Measurements from ENCODE around the gene CEMIP.

The CEMIP gene

DNA sequence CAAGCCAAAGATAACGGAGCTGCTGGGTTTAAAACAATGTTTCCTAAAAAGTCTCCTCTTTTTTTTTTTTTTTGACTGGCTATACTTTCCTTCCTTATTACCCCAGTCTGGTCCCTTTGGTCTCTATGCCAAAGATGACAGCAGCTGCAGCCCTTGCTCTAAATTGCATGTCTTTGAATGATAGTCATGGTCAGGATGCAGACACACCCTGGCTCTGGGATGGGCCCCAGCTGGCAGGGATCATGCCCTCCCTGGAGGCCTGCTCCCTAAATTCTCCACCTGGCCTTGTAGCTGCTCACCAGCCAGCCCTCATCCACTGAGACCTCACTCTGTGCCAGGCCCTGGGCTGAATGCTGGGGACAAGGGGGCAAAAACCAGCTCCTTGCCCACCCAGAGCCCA is 114.6 kb downstream of the CEMIP start:
- DNase-seq (ENCODE audit: low spot score), result no peak

DNA sequence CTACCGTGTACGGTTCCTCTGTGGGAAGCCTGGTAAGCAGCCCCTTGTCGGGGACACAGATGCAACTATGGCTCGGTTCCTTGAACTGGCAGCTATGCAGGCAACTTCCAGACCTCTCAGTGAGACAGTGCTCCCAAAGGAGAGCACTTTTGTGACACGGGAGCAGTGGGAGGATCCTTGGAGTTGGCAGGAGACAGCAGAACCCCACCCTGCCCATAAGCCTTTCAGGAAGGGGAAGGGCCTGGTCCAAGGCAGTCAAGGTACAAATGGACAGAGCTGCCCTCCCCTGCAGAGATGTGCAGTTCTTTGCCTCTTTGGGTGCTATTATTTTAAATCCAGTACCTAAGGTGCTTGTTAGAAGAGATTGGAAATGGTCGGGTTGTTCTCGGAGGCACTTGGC is 115.9 kb downstream of the CEMIP start:
- no peak for DNase-seq (ENCODE audit: low spot score)

DNA sequence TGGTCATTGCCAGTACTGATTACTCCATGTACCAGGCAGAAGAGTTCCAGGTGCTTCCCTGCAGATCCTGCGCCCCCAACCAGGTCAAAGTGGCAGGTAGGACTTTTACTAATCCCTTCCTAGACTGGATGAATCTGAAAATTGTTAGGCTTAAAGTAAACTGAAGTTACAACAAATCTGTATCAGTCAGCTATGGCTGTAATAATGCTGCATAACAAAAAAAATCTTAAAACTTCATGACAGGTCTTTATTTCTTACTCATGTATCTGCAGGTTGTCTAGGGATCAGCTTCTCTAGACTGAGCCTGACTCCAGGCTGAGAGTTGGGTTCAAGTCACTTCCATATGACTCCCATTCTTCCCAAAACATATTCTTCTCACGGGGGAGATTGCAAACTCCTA is 116.8 kb downstream of the CEMIP start:
- no peak for DNase-seq (ENCODE audit: low spot score)

DNA sequence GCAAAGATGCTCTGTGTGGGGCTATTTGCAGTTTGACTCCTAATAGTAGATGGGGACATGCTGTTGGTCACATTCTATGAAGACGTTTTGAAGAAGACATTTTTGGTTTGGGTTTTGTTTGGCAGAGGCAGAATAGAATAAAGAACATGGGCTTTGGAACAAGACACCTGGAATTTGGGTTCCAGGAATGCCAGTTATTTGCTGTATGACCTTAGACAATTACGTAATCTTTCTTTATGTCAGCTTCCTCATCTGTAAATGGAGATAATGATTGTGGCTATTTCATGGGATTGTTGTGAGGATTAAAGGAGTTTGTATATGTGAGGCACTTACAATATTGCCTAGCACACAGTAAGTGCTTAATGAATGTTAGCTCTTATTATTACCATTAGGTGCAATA is 118.9 kb downstream of the CEMIP start:
- no peak for DNase-seq (ENCODE audit: low spot score)

DNA sequence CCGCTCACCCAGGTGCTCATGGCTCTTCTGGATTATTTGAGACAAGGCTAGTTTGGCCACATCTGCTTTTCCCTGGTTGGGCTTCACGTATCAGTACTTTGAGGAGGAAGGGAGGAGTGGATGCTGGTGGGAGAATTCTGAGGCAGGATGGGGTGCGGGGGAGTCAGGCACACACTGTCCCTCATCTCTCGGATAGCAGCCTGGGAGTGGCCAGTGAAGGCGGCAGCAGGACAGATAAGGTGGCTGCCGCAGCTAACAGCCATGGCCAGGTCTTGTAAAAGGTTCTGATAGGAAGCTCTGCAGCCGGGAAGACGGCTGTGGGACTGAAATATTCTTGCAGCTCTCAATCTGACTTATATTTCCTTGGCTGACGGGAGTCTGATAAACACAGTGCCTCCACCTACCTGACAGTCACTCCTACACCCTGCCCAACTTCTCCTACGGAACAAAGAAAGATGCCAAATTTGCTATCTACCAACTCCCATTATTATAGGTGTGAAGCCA is 123.2 kb downstream of the CEMIP start:
- DNase-seq (ENCODE audit: low spot score), result no peak

DNA sequence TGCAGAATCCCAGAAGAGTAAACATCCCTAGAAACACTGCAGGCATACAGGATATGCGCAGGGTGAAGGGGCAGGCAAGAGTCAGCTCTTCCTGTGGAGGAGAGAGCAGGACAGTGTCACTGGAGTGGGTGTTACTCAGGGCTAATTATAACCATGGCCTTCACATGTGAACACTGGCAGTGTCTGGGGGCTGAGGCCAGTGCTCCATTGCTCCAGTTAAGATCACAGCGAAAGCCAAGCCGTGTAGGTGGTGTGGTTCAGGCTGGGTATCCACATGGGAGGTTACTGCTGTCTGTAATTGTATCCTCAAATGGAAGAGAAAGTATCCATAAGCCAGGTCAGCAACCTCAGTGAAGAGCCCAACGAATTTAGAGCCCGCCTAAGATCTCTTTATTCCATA is 125.8 kb downstream of the CEMIP start:
- DNase-seq (ENCODE audit: low spot score), result no peak

DNA sequence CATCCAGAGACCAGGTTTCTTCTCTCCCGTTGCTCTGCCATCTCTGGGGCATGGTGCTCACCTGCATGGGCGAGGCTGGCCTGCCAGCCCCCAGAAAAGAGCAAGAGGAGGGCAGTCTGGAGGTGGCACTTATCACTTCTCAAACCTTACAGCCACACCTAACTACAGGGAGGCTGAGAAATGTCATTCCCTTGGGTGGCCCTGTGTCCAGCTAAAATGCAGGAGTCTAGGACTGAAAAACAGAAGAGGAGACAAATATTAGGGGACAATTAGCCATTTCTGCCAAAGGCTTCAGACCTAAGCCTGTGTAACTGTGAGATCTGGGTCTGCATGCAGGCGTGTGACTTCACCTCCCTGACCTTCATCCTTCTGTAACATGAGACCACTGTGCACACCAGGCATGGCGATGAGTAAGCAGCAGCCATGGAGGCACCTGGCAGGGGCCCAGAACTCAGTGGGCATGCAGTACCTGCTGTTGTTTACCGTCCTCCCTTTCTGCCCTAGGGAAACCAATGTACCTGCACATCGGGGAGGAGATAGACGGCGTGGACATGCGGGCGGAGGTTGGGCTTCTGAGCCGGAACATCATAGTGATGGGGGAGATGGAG is 127.1 kb downstream of the CEMIP start:
- DNase-seq (ENCODE audit: low spot score), result no peak

DNA sequence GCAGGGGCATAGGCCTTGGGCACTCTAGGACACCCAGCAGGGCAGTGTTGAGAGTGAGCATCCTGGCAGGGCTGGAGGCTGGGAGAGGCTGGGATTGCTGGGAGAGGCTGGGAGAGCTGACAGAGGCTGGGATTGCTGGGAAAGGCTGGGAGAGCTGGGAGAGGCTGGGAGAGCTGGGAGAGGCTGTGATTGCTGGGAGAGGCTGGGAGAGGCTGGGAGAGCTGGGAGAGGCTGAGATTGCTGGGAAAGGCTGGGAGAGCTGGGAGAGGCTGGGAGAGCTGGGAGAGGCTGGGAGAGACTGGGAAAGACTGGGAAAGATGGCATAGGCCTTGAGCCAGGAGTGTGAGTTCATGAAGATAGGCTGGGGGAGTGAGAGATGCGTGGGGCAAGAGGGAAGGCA is 132.7 kb downstream of the CEMIP start:
- DNase-seq (ENCODE audit: low spot score), result no peak

DNA sequence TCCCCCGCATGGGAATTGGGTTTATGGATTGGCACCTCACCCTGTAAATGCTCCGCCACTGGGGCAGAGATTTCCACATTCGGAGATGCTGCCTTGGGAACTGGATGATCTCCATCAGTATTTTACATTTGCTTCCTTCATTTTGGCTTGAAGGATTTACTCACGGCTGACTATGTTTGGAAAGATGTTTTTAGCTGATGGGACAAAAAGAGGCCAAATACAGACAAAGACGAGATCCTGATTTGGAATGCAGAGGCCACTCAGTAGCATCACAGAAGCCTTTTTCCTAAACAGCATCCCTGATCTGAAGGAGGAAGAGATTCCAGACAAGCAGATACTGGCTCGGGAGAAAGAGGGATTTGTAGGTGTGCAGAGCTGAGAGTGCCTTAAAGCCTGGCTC is 133.5 kb downstream of the CEMIP start:
- no peak for DNase-seq (ENCODE audit: low spot score)

DNA sequence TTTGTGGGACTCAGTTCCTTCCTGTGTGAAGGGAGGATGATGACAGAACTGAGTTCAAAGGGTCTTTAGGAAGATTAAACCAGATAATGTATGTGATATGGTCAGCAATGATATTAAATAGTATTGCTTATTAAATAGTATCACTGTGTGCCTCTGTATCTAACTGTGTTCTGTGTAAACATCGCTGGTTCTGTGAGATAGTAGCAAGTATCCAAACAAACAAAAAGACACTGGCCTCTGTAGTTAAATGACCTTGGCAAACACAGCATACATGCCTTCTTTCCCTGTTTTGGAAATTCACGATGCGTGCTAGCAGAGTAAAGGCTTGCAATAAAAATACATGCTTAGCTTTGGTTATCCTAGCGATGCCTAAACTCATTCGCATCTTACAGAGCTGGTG is 134.4 kb downstream of the CEMIP start:
- DNase-seq (ENCODE audit: low spot score), result no peak

DNA sequence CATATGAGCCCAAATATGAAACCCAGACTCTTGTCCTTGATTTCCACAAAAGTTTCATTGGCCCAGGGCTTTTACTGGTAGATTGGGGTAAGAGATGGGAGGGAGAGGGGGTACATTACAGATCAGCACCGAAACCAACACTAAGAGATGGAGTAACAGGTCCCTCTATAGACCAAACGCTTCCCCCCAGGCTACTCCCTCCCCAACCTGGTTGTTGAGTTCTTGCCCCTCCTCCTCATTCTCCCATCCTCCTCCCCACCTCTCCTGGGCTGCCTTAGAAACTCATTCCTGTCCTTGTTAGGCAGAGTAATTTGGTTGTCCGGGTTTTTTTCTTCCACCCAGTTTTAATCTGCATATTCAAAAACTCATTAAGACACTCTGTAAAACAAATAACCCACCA is 136.3 kb downstream of the CEMIP start:
- DNase-seq (ENCODE audit: low spot score), result no peak

DNA sequence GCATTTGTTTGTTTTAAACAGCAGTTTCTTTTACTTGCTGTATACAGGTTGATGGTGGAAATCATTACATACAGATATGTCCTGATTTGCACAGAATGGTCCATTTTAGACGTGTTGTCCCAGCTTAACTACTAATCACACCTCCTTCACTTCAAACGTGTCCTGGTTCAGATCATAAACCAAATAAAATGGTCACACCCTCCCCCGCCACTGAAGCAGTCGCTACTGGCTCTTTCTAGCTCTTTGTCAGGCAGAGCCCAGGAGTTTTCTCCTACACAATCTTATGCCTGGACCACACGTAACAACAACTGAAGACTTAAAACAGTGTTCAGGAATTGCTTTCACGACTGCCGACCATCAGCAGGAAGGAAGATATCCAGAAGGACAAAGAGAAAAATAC is 136.9 kb downstream of the CEMIP start:
- no peak for DNase-seq (ENCODE audit: low spot score)

DNA sequence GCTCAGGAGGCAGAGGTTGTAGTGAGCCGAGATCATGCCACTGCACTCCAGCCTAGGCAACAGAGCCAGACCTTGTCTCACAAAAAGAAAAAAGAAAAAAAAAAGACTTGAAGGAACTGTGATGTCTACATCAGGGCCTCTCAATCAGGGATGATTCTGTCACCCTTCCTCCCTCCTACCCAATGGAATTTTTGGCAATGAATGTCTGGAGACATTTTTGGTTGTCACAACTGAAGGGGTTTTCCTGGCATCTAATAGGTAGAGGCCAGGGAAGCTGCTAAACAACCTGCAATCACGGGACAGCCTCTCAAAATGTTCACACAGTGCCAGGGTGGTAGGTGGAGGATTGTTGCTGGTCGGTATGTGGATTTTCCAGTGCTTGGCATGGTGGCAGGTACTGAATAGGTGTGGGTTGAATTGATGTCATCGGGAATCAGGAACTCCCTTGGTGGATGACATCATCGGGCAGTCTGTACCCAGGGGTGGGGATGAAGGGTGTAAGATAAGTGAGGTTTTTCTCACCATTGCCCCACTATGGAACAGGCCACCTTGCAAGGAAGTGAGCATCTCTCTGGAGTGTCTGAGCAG is 139.1 kb downstream of the CEMIP start:
- DNase-seq (ENCODE audit: low spot score), result no peak

DNA sequence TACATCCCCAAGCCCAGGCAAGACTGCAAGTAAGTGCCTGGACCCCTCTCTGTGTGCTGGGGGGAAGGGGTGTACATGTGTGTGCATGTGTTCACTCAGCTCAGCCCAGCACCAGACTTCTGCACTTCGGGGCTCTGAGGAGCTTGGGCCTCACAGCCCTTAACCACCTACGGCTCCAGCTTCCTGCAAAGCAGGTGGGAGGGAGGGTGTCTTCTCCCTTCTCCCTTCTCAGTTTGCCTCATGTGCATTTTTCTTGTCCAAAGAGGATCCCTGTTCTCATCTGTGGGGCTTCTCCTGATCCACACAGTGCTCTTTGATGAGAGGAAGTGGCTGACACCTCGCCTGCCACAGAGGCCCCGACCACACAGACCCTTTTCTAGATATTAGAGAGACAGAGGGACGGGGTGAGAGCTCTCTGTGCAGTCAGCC is 141.1 kb downstream of the CEMIP start:
- DNase-seq (ENCODE audit: low spot score), result no peak

DNA sequence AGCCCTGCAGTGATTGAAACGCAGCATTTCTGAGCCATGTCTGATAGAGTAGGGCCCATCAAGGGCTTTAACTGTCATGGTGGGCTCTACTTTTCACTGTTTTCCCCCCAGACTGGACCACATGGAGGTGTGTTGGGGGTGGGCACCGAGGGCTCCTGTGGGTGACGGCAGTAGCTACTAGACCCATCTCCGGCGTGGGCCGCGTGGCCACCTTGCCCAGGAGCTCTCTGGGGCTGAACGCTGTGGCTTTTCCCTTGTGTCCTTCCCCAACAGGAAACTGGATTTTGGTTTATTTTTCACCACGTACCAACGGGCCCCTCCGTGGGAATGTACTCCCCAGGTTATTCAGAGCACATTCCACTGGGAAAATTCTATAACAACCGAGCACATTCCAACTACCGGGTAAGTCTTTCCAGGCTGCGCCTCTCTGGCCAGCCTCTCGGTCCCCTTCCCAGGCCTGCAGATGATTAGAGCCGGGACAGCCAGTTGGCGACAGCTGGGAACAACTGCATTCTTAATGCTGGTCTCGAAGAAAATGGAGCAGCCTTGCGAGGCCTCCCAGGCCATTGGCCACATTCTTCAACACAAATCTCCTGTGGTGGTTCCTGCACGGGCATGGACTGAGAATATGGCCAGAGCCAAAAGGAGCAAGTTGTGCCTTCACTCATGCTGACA is 142.7 kb downstream of the CEMIP start:
- no peak for DNase-seq (ENCODE audit: low spot score)

DNA sequence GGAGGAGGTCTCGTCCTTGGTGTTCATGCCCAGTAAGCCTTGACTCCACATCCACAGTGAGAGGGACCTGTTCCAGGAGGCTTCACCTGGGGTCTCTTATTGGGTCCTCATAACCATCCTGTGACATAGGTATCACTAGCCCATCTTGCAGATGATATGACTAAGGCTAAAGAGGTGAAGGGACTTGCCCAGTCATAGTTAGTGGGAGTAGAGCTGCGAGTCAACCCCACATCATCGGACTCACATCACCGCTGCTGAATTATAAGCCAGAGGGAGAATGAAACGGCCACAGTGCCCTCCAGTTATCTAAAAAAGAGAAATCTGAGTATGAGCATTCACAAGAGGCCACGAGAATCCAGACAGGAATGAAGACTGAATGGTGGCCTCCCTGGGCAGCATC is 144.5 kb downstream of the CEMIP start:
- DNase-seq (ENCODE audit: low spot score), result no peak

DNA sequence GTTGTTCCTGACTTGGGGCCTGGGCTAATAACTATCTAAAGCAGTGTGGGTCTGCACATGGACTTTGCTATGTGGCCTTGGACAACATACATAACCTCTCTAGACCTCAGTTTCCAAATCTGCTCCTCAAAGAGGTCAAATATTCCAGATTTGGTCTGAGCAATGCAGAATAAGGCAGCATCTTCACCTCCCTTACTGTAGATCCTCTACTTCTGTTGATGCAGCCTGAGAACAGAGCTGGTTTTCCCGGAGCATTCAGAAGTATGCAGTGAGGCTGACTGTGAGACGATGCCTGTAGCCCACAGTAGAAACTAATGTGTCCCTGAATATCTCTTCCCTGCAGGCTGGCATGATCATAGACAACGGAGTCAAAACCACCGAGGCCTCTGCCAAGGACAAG is 145.1 kb downstream of the CEMIP start:
- no peak for DNase-seq (ENCODE audit: low spot score)

DNA sequence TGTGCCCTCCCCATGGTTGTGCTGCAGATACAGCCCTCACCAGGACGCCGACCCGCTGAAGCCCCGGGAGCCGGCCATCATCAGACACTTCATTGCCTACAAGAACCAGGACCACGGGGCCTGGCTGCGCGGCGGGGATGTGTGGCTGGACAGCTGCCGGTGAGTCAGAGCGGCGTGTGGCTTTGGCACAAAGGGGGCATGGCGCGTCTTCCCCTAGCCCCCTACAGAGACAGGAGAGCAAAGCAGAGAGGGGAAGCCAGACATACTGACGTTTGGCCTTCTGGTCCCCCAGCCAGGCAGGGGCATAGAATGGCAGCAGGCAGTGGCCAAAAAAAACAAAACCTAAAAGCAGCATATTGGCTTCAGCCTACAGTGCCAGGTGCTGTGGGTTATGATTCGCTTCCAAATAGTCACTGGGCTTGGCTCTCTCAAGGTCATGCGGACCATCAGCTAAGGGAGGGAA is 146.5 kb downstream of the CEMIP start:
- DNase-seq (ENCODE audit: low spot score), result no peak

DNA sequence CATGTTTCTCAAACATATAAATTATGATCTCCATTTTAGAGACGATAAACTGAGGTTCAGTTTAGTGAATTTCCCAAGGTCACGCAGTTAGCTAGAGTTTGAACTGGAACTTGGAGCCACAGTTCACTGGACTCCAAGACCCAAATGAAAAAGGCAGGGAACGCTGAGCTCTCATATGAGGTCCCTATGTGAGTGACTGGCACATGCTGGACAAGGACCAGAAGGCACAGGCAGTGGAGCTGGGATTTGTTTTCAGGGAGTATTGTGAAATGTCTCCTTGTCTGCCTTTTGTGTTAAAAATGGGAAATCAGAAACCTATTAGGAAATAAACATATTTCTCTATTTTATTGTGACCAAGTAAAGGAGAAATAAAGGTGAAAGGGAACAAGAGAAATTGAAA is 147.0 kb downstream of the CEMIP start:
- DNase-seq (ENCODE audit: low spot score), result no peak

DNA sequence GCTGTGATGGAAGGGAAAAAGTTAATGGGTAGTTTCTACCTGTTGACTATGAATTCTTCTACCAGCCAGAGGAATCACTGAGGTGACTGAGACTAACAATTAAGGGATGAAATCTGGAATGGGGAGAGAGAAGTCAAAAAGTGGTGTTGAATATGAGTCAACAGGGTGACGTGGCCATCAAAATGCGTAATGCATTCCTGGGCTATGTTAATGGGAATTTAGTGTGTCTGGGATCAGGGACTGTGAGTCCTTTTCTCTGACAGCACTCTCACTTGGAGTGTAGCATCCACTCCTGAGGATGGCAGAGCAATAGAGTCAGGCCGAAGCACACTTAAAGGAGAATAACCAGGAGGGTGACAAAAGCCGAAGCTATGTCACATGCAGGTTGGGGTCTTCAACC is 150.1 kb downstream of the CEMIP start:
- no peak for DNase-seq (ENCODE audit: low spot score)

DNA sequence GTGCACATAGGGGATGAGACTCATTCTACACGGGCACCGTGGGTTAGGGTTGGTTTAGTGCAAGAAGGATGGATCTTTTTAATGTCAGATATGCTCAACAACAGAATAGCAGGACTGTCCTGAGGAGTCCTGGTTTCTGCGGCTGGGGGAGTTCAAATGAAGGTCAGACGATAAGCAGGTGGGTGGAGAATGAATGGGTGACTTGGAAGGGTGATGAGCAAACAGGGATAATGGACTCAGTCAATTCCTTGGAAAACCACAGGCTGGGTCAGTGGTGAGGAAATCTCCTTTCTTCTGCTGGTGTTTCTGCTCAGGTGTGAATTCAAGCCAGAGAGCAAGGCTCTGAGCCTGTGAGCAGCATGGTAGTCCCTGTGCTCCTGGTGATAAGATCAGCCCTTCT is 150.5 kb downstream of the CEMIP start:
- DNase-seq (ENCODE audit: low spot score), result peak; percentile 42

DNA sequence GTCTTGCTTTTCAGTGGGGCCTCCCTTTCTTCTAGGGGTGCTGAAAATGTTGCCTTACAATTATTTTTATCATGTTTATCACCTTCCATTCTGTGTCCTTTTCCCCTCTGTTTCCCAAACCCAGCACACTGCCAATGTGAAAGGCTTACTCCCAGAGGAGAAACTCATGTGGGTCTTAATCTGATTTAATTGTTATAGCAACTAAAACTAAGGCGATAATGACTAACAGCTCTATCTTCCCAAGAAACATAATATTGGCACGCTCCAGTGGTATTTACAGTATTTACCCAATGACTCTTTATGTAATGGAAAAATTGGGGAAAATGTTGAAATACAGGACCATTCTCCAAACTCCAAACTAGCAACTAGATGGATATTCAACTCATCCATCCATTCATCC is 152.0 kb downstream of the CEMIP start:
- DNase-seq (ENCODE audit: low spot score), result no peak

DNA sequence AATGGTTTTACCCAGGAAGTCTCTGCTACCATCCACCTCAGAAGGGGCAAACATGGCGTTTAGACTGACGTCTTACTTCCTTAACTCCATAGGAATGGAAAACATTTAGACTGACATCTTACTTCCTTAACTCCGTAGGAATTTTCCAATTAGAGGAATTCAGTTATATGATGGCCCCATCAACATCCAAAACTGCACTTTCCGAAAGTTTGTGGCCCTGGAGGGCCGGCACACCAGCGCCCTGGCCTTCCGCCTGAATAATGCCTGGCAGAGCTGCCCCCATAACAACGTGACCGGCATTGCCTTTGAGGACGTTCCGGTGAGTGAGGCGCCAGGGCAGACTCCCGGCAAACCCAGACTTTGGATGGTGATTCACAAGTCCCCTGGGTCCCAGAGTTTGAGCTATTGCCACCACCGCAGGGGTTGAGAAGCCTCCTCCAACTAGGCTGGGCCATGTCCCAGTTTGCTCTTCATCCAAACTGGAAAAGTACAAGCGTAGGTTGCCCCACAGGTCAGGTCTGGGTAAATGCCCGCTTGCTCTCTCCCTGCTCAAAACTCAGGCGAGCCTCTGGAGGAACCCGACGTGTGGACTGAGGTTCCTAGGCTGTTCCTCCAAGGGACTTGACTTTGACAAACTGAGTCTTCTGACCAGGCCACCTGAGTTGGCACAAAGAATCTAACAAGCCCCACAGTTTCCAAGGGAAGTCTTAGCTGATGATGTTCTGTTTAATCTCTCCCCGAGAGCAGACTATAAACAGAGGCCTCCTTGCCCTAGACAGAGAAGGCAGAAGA is 152.7 kb downstream of the CEMIP start:
- DNase-seq (ENCODE audit: low spot score), result no peak
